Prostate gland (tissue), 2 donors: ENCODE data around the gene PURA. TPM values are rescaled to one million over a fixed set of nuclear protein-coding genes. Genes with fewer than 3 reads are reported as not detected.

Experiments
- DNase-seq: peaks from one replicate; pipeline ENCODE4 v3.0.0-alpha.2; 2019; ENCODE audit warnings: low spot score
- H3K27ac ChIP-seq, 2 donors: fragments of 200-600 bp; sonication (generic); 2 replicates each; pipeline ENCODE4 v1.5.1; 2017 to 2019
- H3K27me3 ChIP-seq: fragments of 200-600 bp; sonication (generic); replicated peaks from 2 replicates; pipeline ENCODE4 v1.5.1; 2019; ENCODE audit not compliant: insufficient read depth
- H3K36me3 ChIP-seq, 2 donors: fragments of 200-600 bp; sonication (generic); 1 replicate in 1 of 2; 2 replicates in 1 of 2; pipeline versions ENCODE4 v1.5.1 to v1.8.1; 2017 to 2019
- H3K4me1 ChIP-seq: fragments of 200-600 bp; sonication (generic); replicated peaks from 2 replicates; pipeline ENCODE4 v1.5.1; 2019
- H3K4me3 ChIP-seq, 2 donors: fragments of 200-600 bp; sonication (generic); 2 replicates each; pipeline ENCODE4 v1.5.1; 2017 to 2019
- H3K9me3 ChIP-seq: fragments of 200-600 bp; sonication (generic); 2 replicates; pipeline ENCODE4 v1.5.1; 2017
- POLR2A ChIP-seq: fragments of 450-650 bp; IDR thresholded peaks from one replicate; pipeline ENCODE4 v1.6.1; 2016; ENCODE audit warnings: antibody characterized with exemption, mild to moderate bottlenecking
- POLR2AphosphoS5 ChIP-seq: sonication (generic); formaldehyde crosslinking; IDR thresholded peaks from one replicate; pipeline ENCODE4 v1.6.1; 2017; ENCODE audit warnings: antibody characterized with exemption
- WGBS: methylation state at CpG from one replicate; pipeline ENCODE4 v1.1.5; 2018; 5-methylcytosine and 5-hydroxymethylcytosine counted together
- intact Hi-C: fragments of 100-400 bp; cut with DNase I; formaldehyde crosslinking; loops from one replicate; pipeline ENCODE4 v1.14.2; 2022
- total RNA-seq, 2 donors: library from RNA; depleted of rRNA; stranded (reverse); fragments of >200 nt; gene quantifications; one replicate each; pipeline ENCODE4 v1.1.0, GENCODE V29; 2016
- TF ChIP-seq, protein P1 (sequence below), 4 experiments: fragments of 200-600 bp in 2 of 4; fragments of 450-650 bp in 2 of 4; sonication (generic) in 2 of 4; IDR thresholded peaks; 1 replicate in 3 of 4; 2 replicates in 1 of 4; pipeline ENCODE4 v1.5.1; 2016 to 2019; ENCODE audit warnings: antibody characterized with exemption in 4 of 4, mild to moderate bottlenecking in 2 of 4, moderate library complexity in 2 of 4

The PURA gene
- total RNA-seq, 2 donors from 2014 or later = 24.2 to 27.2 TPM

DNA sequence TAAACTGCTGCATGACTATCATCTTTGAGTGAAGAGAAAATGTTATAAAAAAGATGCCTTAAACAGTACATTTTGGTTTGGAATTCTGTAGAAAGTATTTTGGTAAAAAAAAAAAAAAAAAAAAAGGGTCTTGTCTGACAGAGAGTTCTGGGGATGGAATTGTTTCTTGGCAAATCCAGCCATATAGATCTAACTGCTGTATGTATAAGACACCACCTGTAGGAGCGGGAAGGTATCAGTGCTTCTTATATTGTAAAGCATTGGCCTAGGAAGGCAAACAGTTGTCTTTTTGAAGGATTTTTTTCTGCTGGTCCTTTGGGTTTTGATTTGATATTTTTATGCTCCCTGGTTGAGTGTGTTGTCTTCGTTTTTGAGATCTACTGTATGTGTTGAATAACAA, 2.8 kb downstream of the PURA start:
- Histone ChIP-seq H3K4me1 (peaks cover 19% of the 10 kb centered on the region), H3K36me3 (no peaks in the 10 kb centered on the region)

DNA sequence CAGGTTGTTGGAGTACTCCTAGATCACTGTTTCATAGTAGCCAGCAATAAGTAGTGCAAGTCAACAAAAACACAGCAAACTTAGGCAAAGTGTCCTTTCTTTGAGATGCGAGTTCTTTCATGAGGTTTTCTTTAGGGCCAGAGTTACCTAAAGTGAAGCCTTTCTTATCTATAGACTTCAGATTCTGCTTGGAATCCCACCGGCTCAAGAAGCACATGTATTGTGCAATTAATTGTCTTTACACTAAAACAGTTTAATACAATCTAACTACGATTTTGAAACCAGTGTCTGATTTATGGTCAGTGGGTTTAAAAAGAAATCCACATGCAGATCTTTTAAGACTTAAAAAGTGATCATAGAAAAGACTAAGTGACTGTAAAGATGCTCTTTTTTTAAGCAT, 3.6 kb downstream of the PURA start:
- H3K27ac ChIP-seq = no peak overlapping the region
- intact Hi-C loops = no loop called here
- TF ChIP-seq, protein P1, sequence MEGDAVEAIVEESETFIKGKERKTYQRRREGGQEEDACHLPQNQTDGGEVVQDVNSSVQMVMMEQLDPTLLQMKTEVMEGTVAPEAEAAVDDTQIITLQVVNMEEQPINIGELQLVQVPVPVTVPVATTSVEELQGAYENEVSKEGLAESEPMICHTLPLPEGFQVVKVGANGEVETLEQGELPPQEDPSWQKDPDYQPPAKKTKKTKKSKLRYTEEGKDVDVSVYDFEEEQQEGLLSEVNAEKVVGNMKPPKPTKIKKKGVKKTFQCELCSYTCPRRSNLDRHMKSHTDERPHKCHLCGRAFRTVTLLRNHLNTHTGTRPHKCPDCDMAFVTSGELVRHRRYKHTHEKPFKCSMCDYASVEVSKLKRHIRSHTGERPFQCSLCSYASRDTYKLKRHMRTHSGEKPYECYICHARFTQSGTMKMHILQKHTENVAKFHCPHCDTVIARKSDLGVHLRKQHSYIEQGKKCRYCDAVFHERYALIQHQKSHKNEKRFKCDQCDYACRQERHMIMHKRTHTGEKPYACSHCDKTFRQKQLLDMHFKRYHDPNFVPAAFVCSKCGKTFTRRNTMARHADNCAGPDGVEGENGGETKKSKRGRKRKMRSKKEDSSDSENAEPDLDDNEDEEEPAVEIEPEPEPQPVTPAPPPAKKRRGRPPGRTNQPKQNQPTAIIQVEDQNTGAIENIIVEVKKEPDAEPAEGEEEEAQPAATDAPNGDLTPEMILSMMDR (IDR thresholded peaks at IDR 0.05) = no peak
- TF ChIP-seq POLR2AphosphoS5 (no peak), POLR2A (no peak)

More for the DNA sequence above, 2.8 kb downstream of the PURA start:
- Histone ChIP-seq H3K27ac (no peak overlapping the region), H3K27me3 (no peaks in the 10 kb centered on the region), H3K9me3 (no peaks in the 10 kb centered on the region), H3K4me3 (no peak overlapping the region)
- TF ChIP-seq, protein P1 (IDR thresholded peaks at IDR 0.05) = no peak
- TF ChIP-seq POLR2AphosphoS5 (no peak), POLR2A (no peak)
- 62% methylated on average over 2 of the region's 2 CpGs for WGBS
- intact Hi-C loops = no loop called here
- no peak for DNase-seq

DNA sequence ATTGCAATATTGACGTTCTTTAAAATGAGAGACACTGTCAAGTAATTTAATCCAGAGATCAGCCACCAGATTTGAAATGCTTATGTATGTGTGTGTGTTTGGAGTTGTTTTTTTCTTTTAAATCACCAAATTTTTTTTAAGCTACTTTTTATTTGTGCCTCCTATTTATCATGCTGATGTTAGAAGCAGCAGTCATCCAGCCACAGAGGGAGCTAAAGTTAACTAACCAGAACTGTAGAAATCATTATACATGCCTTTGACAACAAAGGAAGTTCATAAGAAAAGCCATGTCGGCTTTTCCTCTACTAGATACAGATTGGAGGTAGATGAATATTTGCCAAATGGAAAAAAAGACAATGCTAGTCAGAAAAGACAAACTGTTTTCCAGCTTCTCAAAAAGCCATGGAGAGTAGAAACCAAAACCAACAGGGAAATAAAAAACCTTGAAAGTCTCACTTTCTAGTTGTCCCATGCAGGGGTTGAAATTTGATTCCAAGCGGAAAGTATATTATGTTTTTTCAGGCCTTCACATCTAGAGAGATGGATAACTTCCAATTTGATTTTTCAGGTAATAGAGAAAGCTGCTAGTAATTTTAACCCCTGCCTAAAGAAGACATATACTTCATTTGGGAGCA, 4.5 kb downstream of the PURA start:
- TF ChIP-seq, protein P1 (IDR thresholded peaks at IDR 0.05) = peak in 1 of 4 experiments; percentile 9
- TF ChIP-seq POLR2AphosphoS5 = no peak
- Histone ChIP-seq H3K27ac (no peak overlapping the region), H3K4me3 (no peak overlapping the region), H3K4me1 (peaks cover 16% of the 10 kb centered on the region), H3K27me3 (no peaks in the 10 kb centered on the region), H3K36me3 (no peaks in the 10 kb centered on the region), H3K9me3 (no peaks in the 10 kb centered on the region)
- WGBS = 65% methylated on average over 3 of the region's 3 CpGs
- no peak for DNase-seq
- intact Hi-C loops = no loop called here

More for the DNA sequence above, 3.6 kb downstream of the PURA start:
- H3K4me3 ChIP-seq = no peak overlapping the region
- no peaks in the 10 kb centered on the region for H3K27me3 ChIP-seq
- no peaks in the 10 kb centered on the region for H3K9me3 ChIP-seq
- 57% methylated on average over 3 of the region's 3 CpGs for WGBS
- peaks cover 19% of the 10 kb centered on the region for H3K4me1 ChIP-seq
- no peak for DNase-seq
- H3K36me3 ChIP-seq = no peaks in the 10 kb centered on the region

DNA sequence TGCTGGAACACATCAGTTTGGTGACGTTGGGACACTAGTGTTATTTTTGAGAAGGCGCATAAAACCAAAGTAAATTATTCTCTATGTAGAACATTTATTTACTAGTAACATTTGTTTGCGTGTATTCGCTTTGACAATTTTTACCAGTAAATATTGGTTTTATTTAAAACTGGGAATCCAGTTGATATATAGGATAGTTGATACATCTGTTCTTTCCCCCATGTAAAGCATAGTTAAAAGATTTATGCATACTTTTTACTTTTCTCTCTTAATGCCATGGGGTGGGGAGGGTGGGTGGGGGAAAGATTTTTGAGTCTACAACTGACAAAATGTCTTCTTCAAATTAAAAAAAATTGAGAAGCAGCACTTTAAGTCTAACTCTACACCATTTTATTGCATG, 11.7 kb downstream of the PURA start, which contains the start of gene IGIP:
TSS of gene IGIP (plus strand) at position 301 of the 400 bp plus-strand sequence. CDS start 2,540 bp downstream, outside the sequence.
- Histone ChIP-seq H3K9me3 (no peaks in the 10 kb centered on the region), H3K4me3 (no peak within 1 kb of the TSS), H3K27me3 (no peaks in the 10 kb centered on the region), H3K27ac (no peak within 1 kb of the TSS), H3K36me3 (no peaks in the 10 kb centered on the region), H3K4me1 (no peaks in the 10 kb centered on the region)
- intact Hi-C loops = no loop called here
- TF ChIP-seq POLR2A = no peak
- no peak for TF ChIP-seq POLR2AphosphoS5
- TF ChIP-seq, protein P1 (IDR thresholded peaks at IDR 0.05) = no peak
- 96% methylated on average over 4 of the region's 4 CpGs for WGBS
- DNase-seq = no peak
